ENCODE measurements around the gene AVPR2.
A peak's percentile ranks its signal among the peaks of the same experiment; 100 is the strongest.

Gene AVPR2

DNA sequence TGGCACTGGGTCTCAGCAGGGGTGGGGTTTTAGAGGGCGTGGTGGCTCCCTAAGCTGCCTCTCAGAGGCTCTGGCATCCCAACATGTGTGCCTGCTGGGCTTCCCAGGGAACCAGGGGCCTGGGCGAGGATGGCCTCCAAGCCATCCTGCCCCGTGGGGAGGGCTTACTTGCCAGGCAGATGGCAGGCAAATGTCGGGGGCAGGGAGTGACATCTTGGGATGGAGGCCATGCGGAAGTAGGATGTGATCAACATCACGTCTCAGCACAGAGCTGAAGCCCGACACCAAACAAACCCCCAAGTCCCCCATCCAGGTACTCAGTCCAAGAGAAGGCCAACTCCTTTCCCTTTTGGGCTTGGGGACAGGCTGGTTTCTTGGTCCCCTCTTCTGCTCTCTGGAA lies 23.2 kb upstream of the AVPR2 start:
- no peak for DNase-seq
- peaks cover 7% of the 10 kb centered on the region; the same call in 1 of the 2 replicates for H3K36me3 ChIP-seq
- H3K4me3 ChIP-seq (ENCODE audit: low read depth, low read length): no peak overlapping the region
- no peaks in the 10 kb centered on the region for H3K27me3 ChIP-seq
- TF ChIP-seq, protein P1, sequence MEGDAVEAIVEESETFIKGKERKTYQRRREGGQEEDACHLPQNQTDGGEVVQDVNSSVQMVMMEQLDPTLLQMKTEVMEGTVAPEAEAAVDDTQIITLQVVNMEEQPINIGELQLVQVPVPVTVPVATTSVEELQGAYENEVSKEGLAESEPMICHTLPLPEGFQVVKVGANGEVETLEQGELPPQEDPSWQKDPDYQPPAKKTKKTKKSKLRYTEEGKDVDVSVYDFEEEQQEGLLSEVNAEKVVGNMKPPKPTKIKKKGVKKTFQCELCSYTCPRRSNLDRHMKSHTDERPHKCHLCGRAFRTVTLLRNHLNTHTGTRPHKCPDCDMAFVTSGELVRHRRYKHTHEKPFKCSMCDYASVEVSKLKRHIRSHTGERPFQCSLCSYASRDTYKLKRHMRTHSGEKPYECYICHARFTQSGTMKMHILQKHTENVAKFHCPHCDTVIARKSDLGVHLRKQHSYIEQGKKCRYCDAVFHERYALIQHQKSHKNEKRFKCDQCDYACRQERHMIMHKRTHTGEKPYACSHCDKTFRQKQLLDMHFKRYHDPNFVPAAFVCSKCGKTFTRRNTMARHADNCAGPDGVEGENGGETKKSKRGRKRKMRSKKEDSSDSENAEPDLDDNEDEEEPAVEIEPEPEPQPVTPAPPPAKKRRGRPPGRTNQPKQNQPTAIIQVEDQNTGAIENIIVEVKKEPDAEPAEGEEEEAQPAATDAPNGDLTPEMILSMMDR (IDR thresholded peaks at IDR 0.05; ENCODE audit: low read depth, low read length): no peak
- no peaks in the 10 kb centered on the region for H3K9me3 ChIP-seq
- H3K4me1 ChIP-seq: peaks cover 42% of the 10 kb centered on the region

GRCh38 chrX:153882086-153882498 lies 22.4 kb upstream of the AVPR2 start:
- DNase-seq: peak; percentile 74
- peaks cover 44% of the 10 kb centered on the region for H3K4me1 ChIP-seq
- H3K4me3 ChIP-seq (ENCODE audit: low read depth, low read length): no peak overlapping the region; the same call in 1 of the 2 replicates
- no peaks in the 10 kb centered on the region for H3K9me3 ChIP-seq
- peaks cover 7% of the 10 kb centered on the region; the same call in 1 of the 2 replicates for H3K36me3 ChIP-seq
- H3K27me3 ChIP-seq: no peaks in the 10 kb centered on the region
- TF ChIP-seq, protein P1 (IDR thresholded peaks at IDR 0.05; ENCODE audit: low read depth, low read length): no peak

- Histone ChIP-seq H3K4me3 (ENCODE audit: low read depth, low read length) (peak overlapping the region; percentile 75), H3K4me1 (peaks cover 43% of the 10 kb centered on the region), H3K27me3 (no peaks in the 10 kb centered on the region), H3K36me3 (peaks cover 7% of the 10 kb centered on the region; the same call in 1 of the 2 replicates), H3K9me3 (no peaks in the 10 kb centered on the region)
- TF ChIP-seq, protein P1 (IDR thresholded peaks at IDR 0.05; ENCODE audit: low read depth, low read length): no peak
- no peak for DNase-seq
Measured at GRCh38 chrX:153882557-153882956, 21.9 kb upstream of the AVPR2 start.

GRCh38 chrX:153883163-153883843 lies 21.2 kb upstream of the AVPR2 start:
- Histone ChIP-seq H3K9me3 (no peaks in the 10 kb centered on the region), H3K4me1 (peaks cover 36% of the 10 kb centered on the region), H3K4me3 (ENCODE audit: low read depth, low read length) (peak overlapping the region; percentile 75), H3K27me3 (no peaks in the 10 kb centered on the region), H3K36me3 (peaks cover 7% of the 10 kb centered on the region; the same call in 1 of the 2 replicates)
- peak; percentile 48 for DNase-seq
- TF ChIP-seq, protein P1 (IDR thresholded peaks at IDR 0.05; ENCODE audit: low read depth, low read length): no peak

- peaks cover 34% of the 10 kb centered on the region for H3K4me1 ChIP-seq
- TF ChIP-seq, protein P1 (IDR thresholded peaks at IDR 0.05; ENCODE audit: low read depth, low read length): no peak
Measured at GRCh38 chrX:153884136-153884535, 20.3 kb upstream of the AVPR2 start.

GRCh38 chrX:153884590-153884989 lies 19.9 kb upstream of the AVPR2 start:
- no peak for DNase-seq
- TF ChIP-seq, protein P1 (IDR thresholded peaks at IDR 0.05; ENCODE audit: low read depth, low read length): peak; percentile 26; the same call in 1 of the 2 replicates
- Histone ChIP-seq H3K9me3 (no peaks in the 10 kb centered on the region), H3K36me3 (peaks cover 7% of the 10 kb centered on the region; the same call in 1 of the 2 replicates), H3K4me3 (ENCODE audit: low read depth, low read length) (peak overlapping the region; percentile 75), H3K4me1 (peaks cover 34% of the 10 kb centered on the region), H3K27me3 (no peaks in the 10 kb centered on the region)

More at GRCh38 chrX:153884136-153884535, 20.3 kb upstream of the AVPR2 start:
- H3K27me3 ChIP-seq: no peaks in the 10 kb centered on the region
- peak overlapping the region; percentile 75 for H3K4me3 ChIP-seq (ENCODE audit: low read depth, low read length)
- no peaks in the 10 kb centered on the region for H3K9me3 ChIP-seq
- no peak for DNase-seq
- peaks cover 7% of the 10 kb centered on the region; the same call in 1 of the 2 replicates for H3K36me3 ChIP-seq

All from BE2C (cell line).